ENCODE results near the gene FLVCR1.

Gene FLVCR1

DNA sequence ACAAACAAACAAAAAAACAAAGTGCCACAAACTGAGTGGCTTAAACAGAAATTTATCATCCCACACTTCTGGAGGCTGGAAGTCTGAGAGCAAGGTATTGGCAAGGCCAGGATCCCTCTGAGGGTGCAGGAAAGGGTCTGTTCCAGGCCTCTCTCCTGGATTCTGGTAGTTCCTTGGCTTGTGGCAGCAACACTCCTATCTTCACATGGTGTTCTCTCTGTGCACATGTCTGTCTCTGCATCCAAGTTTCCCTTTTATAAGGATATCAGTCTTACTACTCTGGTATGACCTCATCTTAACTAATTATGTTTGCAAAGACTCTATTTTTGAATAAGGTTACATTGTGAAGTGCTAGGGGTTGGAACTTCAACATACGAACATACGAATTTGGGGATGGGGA, 87.0 kb downstream of the FLVCR1 start:
- DNase-seq (ENCODE audit: low read depth in 1 of 2, low spot score in 1 of 2), result no peak

DNA sequence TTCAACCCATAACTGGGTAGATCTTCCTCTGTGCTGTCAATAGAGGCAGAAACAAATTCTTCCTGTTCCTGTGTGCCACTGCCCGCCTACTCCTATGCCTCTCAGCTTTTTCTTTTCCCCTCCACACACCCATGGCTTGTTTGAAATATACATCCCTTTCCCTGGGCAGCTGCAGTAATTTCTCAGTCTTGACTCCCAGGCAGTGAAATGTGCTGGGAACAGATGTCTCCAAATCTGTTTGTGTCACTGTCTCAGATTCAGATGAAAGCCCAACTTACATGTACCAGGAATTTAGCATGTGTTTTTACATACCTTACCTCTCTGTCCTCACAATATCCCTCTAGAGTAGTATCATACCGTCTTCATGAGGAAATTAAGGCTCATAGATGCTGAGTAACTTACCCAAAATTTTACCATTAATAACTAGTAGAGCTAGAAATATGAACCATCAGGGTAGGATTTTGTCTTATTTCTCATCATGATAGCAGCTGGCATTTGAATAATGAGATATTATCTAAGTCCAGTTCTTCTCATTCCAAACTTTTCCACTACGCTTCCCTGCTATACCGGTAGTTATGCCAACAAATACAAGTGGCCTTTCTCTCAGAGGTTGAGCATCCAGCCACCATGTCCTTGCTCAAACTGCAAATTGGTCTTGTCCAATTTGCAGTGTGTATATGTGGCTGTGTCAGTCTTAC, 87.5 kb downstream of the FLVCR1 start:
- DNase-seq (ENCODE audit: low read depth in 1 of 2, low spot score in 1 of 2), result no peak

- DNase-seq (ENCODE audit: low read depth in 1 of 2, low spot score in 1 of 2), result no peak
Observed at GRCh38 chr1:212946872-212947271, 88.8 kb downstream of the FLVCR1 start.
